Measurements from ENCODE around the gene HAPLN1. TPM values are rescaled to one million over a fixed set of nuclear protein-coding genes. Genes with fewer than 3 reads are reported as not detected.

HAPLN1 gene
- total RNA-seq (0.14 TPM), polyA plus RNA-seq (0.18 TPM)
- long read RNA-seq, donor 1 = 0 reads
- long read RNA-seq, donor 2 = 0 reads
- long read RNA-seq, donor 3 = 0 reads
- long read RNA-seq, donor 4 = 0 reads
- long read RNA-seq, donor 5 = 0 reads
- long read RNA-seq, donor 6 = 0 reads
- long read RNA-seq, donor 7 = 0 reads
- long read RNA-seq, donor 8 = 0 reads
- long read RNA-seq, donor 9 = 0 reads
- long read RNA-seq, donor 10 = 0 reads

DNA sequence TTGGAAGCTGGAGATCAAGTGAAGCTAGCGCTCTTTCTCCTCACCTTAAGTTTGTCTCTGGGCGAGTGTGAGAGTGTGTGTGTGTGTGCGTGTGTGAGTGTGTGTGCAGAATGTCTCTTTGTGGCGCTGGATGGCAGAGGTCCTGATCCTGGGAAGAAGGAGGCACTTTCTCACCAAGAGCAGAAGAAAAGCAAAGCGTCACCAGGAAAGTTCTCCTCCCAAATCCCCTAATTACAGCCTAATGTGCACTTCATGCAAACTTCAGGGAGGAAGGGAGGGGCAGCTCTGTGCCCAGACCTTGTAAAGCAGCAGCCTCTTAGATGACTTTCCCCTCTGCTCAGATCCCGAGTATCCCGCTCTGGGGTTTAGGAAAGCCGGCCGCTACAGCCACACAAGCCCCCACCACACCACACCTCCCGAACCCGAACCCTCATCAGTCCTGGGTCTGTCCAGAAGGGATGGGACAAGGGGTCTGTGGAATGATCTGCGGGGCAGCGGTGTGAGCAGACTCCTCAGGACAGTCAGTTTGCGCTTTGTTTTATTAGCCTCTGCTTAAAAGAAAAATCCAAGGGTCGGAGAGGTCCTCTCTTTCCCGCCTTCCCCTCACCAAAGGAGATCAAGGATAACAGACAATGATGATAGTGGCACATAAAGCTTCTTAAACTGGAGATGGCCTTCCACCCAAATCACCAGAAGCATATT, at the start of gene HAPLN1:
Gene HAPLN1, minus strand, starts transcription at position 20 of the 702 bp plus-strand sequence. CDS start 47,332 bp downstream, outside the sequence.
- peaks cover 0 to 6% of the 10 kb centered on the region in 2 donors for H3K4me1 ChIP-seq (ENCODE audit: control insufficient read depth in 2 of 2, insufficient read depth in 2 of 2, low read length in 2 of 2)
- peak within 1 kb of the TSS in 1 of 2 donors; percentile 2 for H3K4me3 ChIP-seq (ENCODE audit: low read length in 2 of 2)
- no peaks in the 10 kb centered on the region for H3K9me3 ChIP-seq (ENCODE audit: control insufficient read depth in 2 of 2, insufficient read depth in 1 of 2, low read length in 1 of 2)
- H3K27me3 ChIP-seq (ENCODE audit: control insufficient read depth in 2 of 2, insufficient read depth in 1 of 2, low read length in 1 of 2) = peaks cover 26 to 35% of the 10 kb centered on the region in 2 donors
- H3K36me3 ChIP-seq (ENCODE audit: control insufficient read depth in 2 of 2, insufficient read depth in 2 of 2, low read length in 1 of 2) = no peaks in the 10 kb centered on the region
- DNase-seq (ENCODE audit: low read depth in 6 of 9, low spot score in 9 of 9) = no peak
- no peak within 1 kb of the TSS for H3K27ac ChIP-seq (ENCODE audit: low read depth in 1 of 2, low read length in 1 of 2)
- WGBS = 59% methylated on average over 16 of the region's 16 CpGs

GRCh38 chr5:83767409-83767992, 46.8 kb upstream of the HAPLN1 start:
- 80% methylated on average over 3 of the region's 3 CpGs for WGBS
- H3K27me3 ChIP-seq (ENCODE audit: control insufficient read depth in 2 of 2, insufficient read depth in 1 of 2, low read length in 1 of 2) = no peaks in the 10 kb centered on the region

GRCh38 chr5:83764101-83764500, 43.4 kb upstream of the HAPLN1 start:
- Histone ChIP-seq H3K4me1 (ENCODE audit: control insufficient read depth in 2 of 2, insufficient read depth in 2 of 2, low read length in 2 of 2) (no peaks in the 10 kb centered on the region), H3K9me3 (ENCODE audit: control insufficient read depth in 2 of 2, insufficient read depth in 1 of 2, low read length in 1 of 2) (peaks cover 0 to 4% of the 10 kb centered on the region in 2 donors), H3K27me3 (ENCODE audit: control insufficient read depth in 2 of 2, insufficient read depth in 1 of 2, low read length in 1 of 2) (no peaks in the 10 kb centered on the region), H3K36me3 (ENCODE audit: control insufficient read depth in 2 of 2, insufficient read depth in 2 of 2, low read length in 1 of 2) (no peaks in the 10 kb centered on the region), H3K27ac (ENCODE audit: low read depth in 1 of 2, low read length in 1 of 2) (no peak overlapping the region), H3K4me3 (ENCODE audit: low read length in 2 of 2) (no peak overlapping the region)
- 100% methylated on average over 1 of the region's 1 CpG for WGBS
- no peak for DNase-seq (ENCODE audit: low read depth in 6 of 9, low spot score in 9 of 9)

More at GRCh38 chr5:83767409-83767992, 46.8 kb upstream of the HAPLN1 start:
- no peak overlapping the region for H3K4me3 ChIP-seq (ENCODE audit: low read length in 2 of 2)
- H3K9me3 ChIP-seq (ENCODE audit: control insufficient read depth in 2 of 2, insufficient read depth in 1 of 2, low read length in 1 of 2) = peaks cover 0 to 4% of the 10 kb centered on the region in 2 donors
- no peaks in the 10 kb centered on the region for H3K36me3 ChIP-seq (ENCODE audit: control insufficient read depth in 2 of 2, insufficient read depth in 2 of 2, low read length in 1 of 2)
- H3K27ac ChIP-seq (ENCODE audit: low read depth in 1 of 2, low read length in 1 of 2) = no peak overlapping the region
- no peak for DNase-seq (ENCODE audit: low read depth in 6 of 9, low spot score in 9 of 9)
- H3K4me1 ChIP-seq (ENCODE audit: control insufficient read depth in 2 of 2, insufficient read depth in 2 of 2, low read length in 2 of 2) = no peaks in the 10 kb centered on the region

DNA sequence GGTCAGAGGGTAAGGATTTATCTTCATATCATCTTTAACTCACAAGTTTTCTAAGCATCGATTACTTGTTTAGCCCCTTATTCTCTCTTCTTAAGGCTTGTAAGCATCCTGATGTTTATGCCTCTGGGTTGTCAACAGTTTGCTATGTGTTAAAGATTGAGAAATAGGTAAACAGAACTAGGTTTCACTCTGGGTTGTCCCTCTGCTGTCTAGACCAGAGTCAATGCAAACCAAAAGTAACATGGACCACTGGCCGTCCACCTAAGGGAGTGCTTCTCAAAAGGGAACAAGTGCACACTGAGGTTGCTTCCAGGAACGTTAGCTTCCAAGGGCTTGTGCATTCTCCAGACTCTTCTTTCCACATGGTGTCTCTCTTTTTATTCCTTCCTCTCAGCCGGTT, 39.9 kb upstream of the HAPLN1 start:
- H3K36me3 ChIP-seq (ENCODE audit: control insufficient read depth in 2 of 2, insufficient read depth in 2 of 2, low read length in 1 of 2) = no peaks in the 10 kb centered on the region
- no peak overlapping the region for H3K27ac ChIP-seq (ENCODE audit: low read depth in 1 of 2, low read length in 1 of 2)
- no peak overlapping the region for H3K4me3 ChIP-seq (ENCODE audit: low read length in 2 of 2)
- 95% methylated on average over 4 of the region's 4 CpGs for WGBS
- DNase-seq (ENCODE audit: low read depth in 6 of 9, low spot score in 9 of 9) = no peak
- H3K27me3 ChIP-seq (ENCODE audit: control insufficient read depth in 2 of 2, insufficient read depth in 1 of 2, low read length in 1 of 2) = no peaks in the 10 kb centered on the region
- no peaks in the 10 kb centered on the region for H3K4me1 ChIP-seq (ENCODE audit: control insufficient read depth in 2 of 2, insufficient read depth in 2 of 2, low read length in 2 of 2)
- H3K9me3 ChIP-seq (ENCODE audit: control insufficient read depth in 2 of 2, insufficient read depth in 1 of 2, low read length in 1 of 2) = no peaks in the 10 kb centered on the region

GRCh38 chr5:83752700-83753099, 32.0 kb upstream of the HAPLN1 start:
- no peaks in the 10 kb centered on the region for H3K4me1 ChIP-seq (ENCODE audit: control insufficient read depth in 2 of 2, insufficient read depth in 2 of 2, low read length in 2 of 2)
- 72% methylated on average over 1 of the region's 1 CpG for WGBS
- H3K36me3 ChIP-seq (ENCODE audit: control insufficient read depth in 2 of 2, insufficient read depth in 2 of 2, low read length in 1 of 2) = no peaks in the 10 kb centered on the region

GRCh38 chr5:83751201-83751600, 30.5 kb upstream of the HAPLN1 start:
- Histone ChIP-seq H3K27me3 (ENCODE audit: control insufficient read depth in 2 of 2, insufficient read depth in 1 of 2, low read length in 1 of 2) (no peaks in the 10 kb centered on the region), H3K27ac (ENCODE audit: low read depth in 1 of 2, low read length in 1 of 2) (no peak overlapping the region), H3K4me1 (ENCODE audit: control insufficient read depth in 2 of 2, insufficient read depth in 2 of 2, low read length in 2 of 2) (no peaks in the 10 kb centered on the region), H3K36me3 (ENCODE audit: control insufficient read depth in 2 of 2, insufficient read depth in 2 of 2, low read length in 1 of 2) (no peaks in the 10 kb centered on the region), H3K9me3 (ENCODE audit: control insufficient read depth in 2 of 2, insufficient read depth in 1 of 2, low read length in 1 of 2) (peaks cover 0 to 20% of the 10 kb centered on the region in 2 donors), H3K4me3 (ENCODE audit: low read length in 2 of 2) (no peak overlapping the region)
- WGBS = 0% methylated on average over 1 of the region's 1 CpG
- DNase-seq (ENCODE audit: low read depth in 6 of 9, low spot score in 9 of 9) = no peak

More at GRCh38 chr5:83752700-83753099, 32.0 kb upstream of the HAPLN1 start:
- H3K9me3 ChIP-seq (ENCODE audit: control insufficient read depth in 2 of 2, insufficient read depth in 1 of 2, low read length in 1 of 2) = peaks cover 0 to 10% of the 10 kb centered on the region in 2 donors
- no peak overlapping the region for H3K4me3 ChIP-seq (ENCODE audit: low read length in 2 of 2)
- no peaks in the 10 kb centered on the region for H3K27me3 ChIP-seq (ENCODE audit: control insufficient read depth in 2 of 2, insufficient read depth in 1 of 2, low read length in 1 of 2)
- peak in 1 of 9 donors; percentile 6 for DNase-seq (ENCODE audit: low read depth in 6 of 9, low spot score in 9 of 9)
- no peak overlapping the region for H3K27ac ChIP-seq (ENCODE audit: low read depth in 1 of 2, low read length in 1 of 2)

DNA sequence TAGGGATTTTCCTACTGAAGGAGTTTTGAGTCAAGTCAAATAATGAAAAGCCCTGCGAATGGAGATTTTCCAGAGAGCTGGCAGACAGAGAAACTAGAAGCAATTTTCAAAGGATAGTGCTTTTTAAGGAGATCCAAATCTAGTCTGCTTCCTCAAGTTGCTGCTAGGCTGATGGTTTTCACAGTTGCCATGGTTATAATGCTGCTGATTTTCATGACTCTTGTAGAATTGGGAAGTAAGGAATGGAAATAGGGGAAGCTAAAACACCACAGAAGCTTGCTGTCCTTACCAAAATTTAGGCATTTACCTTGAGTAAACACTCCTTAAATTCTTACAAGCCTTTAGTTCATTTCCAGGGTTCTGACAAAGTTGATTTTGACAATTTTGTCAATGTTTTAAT, 30.1 kb upstream of the HAPLN1 start:
- Histone ChIP-seq H3K27me3 (ENCODE audit: control insufficient read depth in 2 of 2, insufficient read depth in 1 of 2, low read length in 1 of 2) (no peaks in the 10 kb centered on the region), H3K27ac (ENCODE audit: low read depth in 1 of 2, low read length in 1 of 2) (no peak overlapping the region), H3K9me3 (ENCODE audit: control insufficient read depth in 2 of 2, insufficient read depth in 1 of 2, low read length in 1 of 2) (peaks cover 0 to 20% of the 10 kb centered on the region in 2 donors), H3K4me1 (ENCODE audit: control insufficient read depth in 2 of 2, insufficient read depth in 2 of 2, low read length in 2 of 2) (no peaks in the 10 kb centered on the region), H3K4me3 (ENCODE audit: low read length in 2 of 2) (no peak overlapping the region), H3K36me3 (ENCODE audit: control insufficient read depth in 2 of 2, insufficient read depth in 2 of 2, low read length in 1 of 2) (no peaks in the 10 kb centered on the region)
- WGBS = 92% methylated on average over 1 of the region's 1 CpG
- DNase-seq (ENCODE audit: low read depth in 6 of 9, low spot score in 9 of 9) = peak in 1 of 9 donors; percentile 7

DNA sequence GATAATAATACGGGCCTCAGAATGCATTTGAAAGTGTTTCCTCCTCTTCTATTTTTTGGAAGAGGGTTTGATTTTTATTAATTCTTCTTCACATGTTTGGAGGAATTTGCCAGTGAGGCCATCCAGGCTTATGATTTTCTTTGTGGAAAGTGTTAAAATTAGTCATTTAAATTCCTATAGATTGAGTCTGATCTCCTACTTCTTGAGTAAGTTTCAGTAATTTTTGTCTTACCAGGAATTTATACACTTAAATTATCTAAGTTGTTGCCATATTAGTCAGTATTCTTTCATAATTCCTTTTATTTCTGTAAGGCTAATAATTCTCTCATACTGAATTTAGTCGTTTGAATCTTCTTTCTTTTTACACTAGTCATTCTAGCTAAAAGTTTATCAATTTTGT, 25.2 kb upstream of the HAPLN1 start:
- Histone ChIP-seq H3K4me3 (ENCODE audit: low read length in 2 of 2) (no peak overlapping the region), H3K36me3 (ENCODE audit: control insufficient read depth in 2 of 2, insufficient read depth in 2 of 2, low read length in 1 of 2) (no peaks in the 10 kb centered on the region), H3K9me3 (ENCODE audit: control insufficient read depth in 2 of 2, insufficient read depth in 1 of 2, low read length in 1 of 2) (peaks cover 0 to 12% of the 10 kb centered on the region in 2 donors), H3K27me3 (ENCODE audit: control insufficient read depth in 2 of 2, insufficient read depth in 1 of 2, low read length in 1 of 2) (no peaks in the 10 kb centered on the region), H3K4me1 (ENCODE audit: control insufficient read depth in 2 of 2, insufficient read depth in 2 of 2, low read length in 2 of 2) (peaks cover 0 to 2% of the 10 kb centered on the region in 2 donors), H3K27ac (ENCODE audit: low read depth in 1 of 2, low read length in 1 of 2) (no peak overlapping the region)
- 97% methylated on average over 2 of the region's 2 CpGs for WGBS
- DNase-seq (ENCODE audit: low read depth in 6 of 9, low spot score in 9 of 9) = no peak

GRCh38 chr5:83744821-83745220, 24.2 kb upstream of the HAPLN1 start:
- no peaks in the 10 kb centered on the region for H3K27me3 ChIP-seq (ENCODE audit: control insufficient read depth in 2 of 2, insufficient read depth in 1 of 2, low read length in 1 of 2)
- DNase-seq (ENCODE audit: low read depth in 6 of 9, low spot score in 9 of 9) = peak in 4 of 9 donors; percentile 18 to 55 (median 22)
- H3K4me1 ChIP-seq (ENCODE audit: control insufficient read depth in 2 of 2, insufficient read depth in 2 of 2, low read length in 2 of 2) = peaks cover 0 to 2% of the 10 kb centered on the region in 2 donors
- 3% methylated on average over 1 of the region's 1 CpG for WGBS
- H3K9me3 ChIP-seq (ENCODE audit: control insufficient read depth in 2 of 2, insufficient read depth in 1 of 2, low read length in 1 of 2) = peaks cover 0 to 11% of the 10 kb centered on the region in 2 donors
- no peak overlapping the region for H3K4me3 ChIP-seq (ENCODE audit: low read length in 2 of 2)
- no peaks in the 10 kb centered on the region for H3K36me3 ChIP-seq (ENCODE audit: control insufficient read depth in 2 of 2, insufficient read depth in 2 of 2, low read length in 1 of 2)
- H3K27ac ChIP-seq (ENCODE audit: low read depth in 1 of 2, low read length in 1 of 2) = no peak overlapping the region

Measured in thymus (tissue), 14 donors.